Uterus (tissue), 2 donors: Measurements from ENCODE around the gene ERICH3.

ENCODE experiments used
- CTCF ChIP-seq, 4 experiments: fragments of 200-600 bp in 2 of 4; fragments of 450-650 bp in 2 of 4; sonication (generic) in 2 of 4; IDR thresholded peaks; one replicate each; pipeline ENCODE4 v1.5.1; 2016 to 2019; ENCODE audit warnings: antibody characterized with exemption in 4 of 4, mild to moderate bottlenecking in 2 of 4, moderate library complexity in 1 of 4
- POLR2A ChIP-seq, 2 donors: fragments of 450-650 bp; IDR thresholded peaks; one replicate each; pipeline ENCODE4 v1.6.1; 2016; ENCODE audit warnings: antibody characterized with exemption in 2 of 2, mild to moderate bottlenecking in 1 of 2, moderate library complexity in 1 of 2

GRCh38 chr1:74677926-74678325 lies 4.3 kb upstream of the ERICH3 start:
- TF ChIP-seq POLR2A (IDR thresholded peaks at IDR 0.05) (no peak), CTCF (IDR thresholded peaks at IDR 0.05) (no peak)
